Right atrium auricular region (tissue), 2 donors: ENCODE measurements around the gene CTTNBP2. TPM values are rescaled to one million over a fixed set of nuclear protein-coding genes. Genes with fewer than 3 reads are reported as not detected.
A peak's percentile ranks its signal among the peaks of the same experiment; 100 is the strongest.

ENCODE experiments used
- DNase-seq: peaks from one replicate; pipeline ENCODE4 v3.0.0-alpha.2; 2019; ENCODE audit warnings: low spot score
- H3K27ac ChIP-seq, 2 donors: fragments of 200-600 bp; sonication (generic); 1 replicate in 1 of 2; 2 replicates in 1 of 2; pipeline ENCODE4 v1.5.1; 2016 to 2019
- H3K27me3 ChIP-seq, 2 donors: fragments of 200-600 bp; sonication (generic); one replicate each; pipeline versions ENCODE4 v1.5.1 to v1.6.0; 2017 to 2019
- H3K36me3 ChIP-seq: fragments of 200-600 bp; sonication (generic); one replicate; pipeline ENCODE4 v1.5.1; 2016
- H3K4me1 ChIP-seq, 2 donors: fragments of 200-600 bp; sonication (generic); one replicate each; pipeline versions ENCODE4 v1.5.1 to v1.6.0; 2017 to 2019
- H3K4me3 ChIP-seq, 2 donors: fragments of 200-600 bp; sonication (generic); 1 replicate in 1 of 2; 2 replicates in 1 of 2; pipeline ENCODE4 v1.5.1; 2017 to 2019; ENCODE audit warnings: mild to moderate bottlenecking in 1 of 2, moderate library complexity in 1 of 2
- H3K9me3 ChIP-seq, 2 donors: fragments of 200-600 bp; sonication (generic); one replicate each; pipeline ENCODE4 v1.5.1; 2019
- total RNA-seq, 2 donors: library from RNA; depleted of rRNA; stranded (reverse); fragments of >200 nt; gene quantifications; one replicate each; pipeline ENCODE4 v1.1.0, GENCODE V29; 2016
- TF ChIP-seq, protein P1 (sequence below), 2 donors: fragments of 200-600 bp; sonication (generic); IDR thresholded peaks; one replicate each; pipeline ENCODE4 v1.5.1; 2019; ENCODE audit warnings: antibody characterized with exemption in 2 of 2

The CTTNBP2 gene
- total RNA-seq, 2 donors from 2014 or later, result 4.4 to 4.6 TPM

DNA sequence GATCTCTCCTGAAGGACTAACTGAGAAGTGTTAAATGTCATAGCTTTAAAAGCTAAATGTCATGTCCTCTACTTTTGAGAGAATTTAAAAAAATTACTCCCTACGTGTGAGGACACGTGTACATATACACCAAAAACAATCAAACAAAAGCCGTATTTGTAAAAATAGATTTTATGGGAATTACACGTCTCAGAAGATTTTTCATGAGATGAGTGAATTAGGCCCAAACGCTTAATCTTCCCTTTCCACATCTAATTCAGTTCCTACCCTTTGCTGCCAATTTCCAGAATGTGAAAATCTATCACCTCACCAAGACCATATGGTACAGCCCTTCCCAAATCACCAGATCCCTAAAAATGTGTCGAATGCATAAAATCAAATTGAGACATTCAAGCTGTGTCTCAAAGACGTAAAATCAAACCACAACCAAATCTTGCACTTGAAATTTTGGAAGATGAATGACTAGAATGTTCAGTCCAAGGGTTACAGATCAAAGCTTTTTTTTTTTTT lies 1.0 kb upstream of the CTTNBP2 start:
- Histone ChIP-seq H3K27me3 (no peaks in the 10 kb centered on the region), H3K27ac (no peak overlapping the region), H3K9me3 (no peaks in the 10 kb centered on the region), H3K36me3 (no peaks in the 10 kb centered on the region), H3K4me1 (peaks cover 0 to 9% of the 10 kb centered on the region in 2 donors), H3K4me3 (no peak overlapping the region)
- TF ChIP-seq, protein P1, sequence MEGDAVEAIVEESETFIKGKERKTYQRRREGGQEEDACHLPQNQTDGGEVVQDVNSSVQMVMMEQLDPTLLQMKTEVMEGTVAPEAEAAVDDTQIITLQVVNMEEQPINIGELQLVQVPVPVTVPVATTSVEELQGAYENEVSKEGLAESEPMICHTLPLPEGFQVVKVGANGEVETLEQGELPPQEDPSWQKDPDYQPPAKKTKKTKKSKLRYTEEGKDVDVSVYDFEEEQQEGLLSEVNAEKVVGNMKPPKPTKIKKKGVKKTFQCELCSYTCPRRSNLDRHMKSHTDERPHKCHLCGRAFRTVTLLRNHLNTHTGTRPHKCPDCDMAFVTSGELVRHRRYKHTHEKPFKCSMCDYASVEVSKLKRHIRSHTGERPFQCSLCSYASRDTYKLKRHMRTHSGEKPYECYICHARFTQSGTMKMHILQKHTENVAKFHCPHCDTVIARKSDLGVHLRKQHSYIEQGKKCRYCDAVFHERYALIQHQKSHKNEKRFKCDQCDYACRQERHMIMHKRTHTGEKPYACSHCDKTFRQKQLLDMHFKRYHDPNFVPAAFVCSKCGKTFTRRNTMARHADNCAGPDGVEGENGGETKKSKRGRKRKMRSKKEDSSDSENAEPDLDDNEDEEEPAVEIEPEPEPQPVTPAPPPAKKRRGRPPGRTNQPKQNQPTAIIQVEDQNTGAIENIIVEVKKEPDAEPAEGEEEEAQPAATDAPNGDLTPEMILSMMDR (IDR thresholded peaks at IDR 0.05), result no peak
- no peak for DNase-seq

DNA sequence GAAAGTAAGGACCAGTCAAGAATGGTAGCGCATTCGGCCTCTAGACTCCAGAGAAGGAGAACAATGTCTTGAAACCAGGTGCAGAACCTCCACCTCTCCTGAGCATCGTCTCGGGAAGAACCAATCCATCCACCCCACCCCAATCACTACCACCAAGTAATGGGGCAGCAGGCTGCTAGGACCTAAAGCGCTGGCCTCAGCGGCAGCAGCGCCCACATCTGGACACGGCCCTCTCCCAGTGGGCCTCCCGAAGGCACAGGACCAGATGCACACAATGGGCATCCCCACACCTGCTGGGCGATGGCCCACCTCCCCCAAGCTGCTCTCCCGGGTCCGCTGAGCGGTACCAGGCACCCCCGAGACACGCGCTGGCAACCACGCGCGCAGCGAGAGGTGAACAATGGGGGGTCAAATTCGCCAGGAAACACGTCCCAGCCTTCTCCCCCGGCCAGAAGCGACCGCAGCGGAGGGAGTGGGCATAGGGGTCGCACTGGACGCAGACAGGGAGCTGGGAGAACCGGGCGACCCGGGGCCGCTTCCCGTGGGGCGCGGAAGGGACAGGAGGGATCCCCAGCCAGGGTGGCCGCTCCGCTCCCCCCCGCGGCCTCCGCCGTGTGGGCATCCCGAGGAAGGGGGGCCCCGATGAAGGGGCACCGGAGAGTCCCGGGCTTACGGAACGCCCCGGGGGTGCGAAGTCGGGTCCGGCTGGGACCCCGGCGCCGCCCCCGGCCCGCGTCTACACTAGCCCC lies 506 bp downstream of the CTTNBP2 start:
- peak overlapping the region; percentile 57 to 81 for H3K4me3 ChIP-seq
- peaks cover 0 to 13% of the 10 kb centered on the region in 2 donors for H3K4me1 ChIP-seq
- H3K9me3 ChIP-seq, result no peaks in the 10 kb centered on the region
- DNase-seq, result no peak
- TF ChIP-seq, protein P1 (IDR thresholded peaks at IDR 0.05), result peak in 1 of 2 donors; percentile 42
- no peaks in the 10 kb centered on the region for H3K27me3 ChIP-seq
- H3K36me3 ChIP-seq, result no peaks in the 10 kb centered on the region
- H3K27ac ChIP-seq, result peak overlapping the region; percentile 80 to 86

DNA sequence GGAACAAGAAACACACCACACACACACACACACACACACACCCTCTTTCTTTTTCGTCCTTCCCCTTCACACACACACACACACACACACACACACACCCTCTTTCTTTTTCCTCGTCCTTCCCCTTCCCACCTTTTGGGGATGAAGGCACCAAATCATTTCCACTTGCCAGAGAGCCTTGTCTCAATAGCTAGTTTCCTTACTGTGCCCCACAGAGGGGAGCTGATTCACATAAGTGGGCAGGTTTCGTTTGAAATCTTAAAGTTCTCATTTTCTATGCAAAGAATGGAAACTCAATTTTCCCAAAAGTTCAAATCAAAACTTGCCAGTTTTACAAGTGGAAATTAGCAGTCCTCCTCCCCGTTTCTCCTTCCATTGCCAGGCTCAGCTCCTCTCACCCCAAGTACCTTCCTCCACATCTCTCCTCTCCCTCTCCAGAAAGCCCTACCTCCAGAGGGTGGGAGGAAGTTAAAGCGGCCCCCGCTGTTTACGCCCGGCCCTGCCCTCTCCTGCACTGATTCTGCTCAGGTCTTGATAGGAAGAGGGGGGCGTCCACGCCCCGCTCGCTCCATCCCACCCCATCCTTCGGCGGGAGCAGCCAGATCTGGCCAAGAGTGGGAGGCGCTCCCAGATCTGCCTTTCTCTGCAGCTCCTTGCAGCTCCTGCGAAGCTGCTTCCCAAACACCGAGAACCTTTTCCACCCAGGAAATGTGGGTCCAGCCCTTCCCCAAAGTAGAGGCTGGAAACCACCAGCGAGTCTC lies 1.3 kb downstream of the CTTNBP2 start:
- Histone ChIP-seq H3K27me3 (no peaks in the 10 kb centered on the region), H3K27ac (peak overlapping the region; percentile 80 to 86), H3K4me3 (peak overlapping the region; percentile 57 to 81), H3K36me3 (no peaks in the 10 kb centered on the region), H3K9me3 (no peaks in the 10 kb centered on the region), H3K4me1 (peaks cover 0 to 13% of the 10 kb centered on the region in 2 donors)
- TF ChIP-seq, protein P1 (IDR thresholded peaks at IDR 0.05), result no peak
- DNase-seq, result no peak

DNA sequence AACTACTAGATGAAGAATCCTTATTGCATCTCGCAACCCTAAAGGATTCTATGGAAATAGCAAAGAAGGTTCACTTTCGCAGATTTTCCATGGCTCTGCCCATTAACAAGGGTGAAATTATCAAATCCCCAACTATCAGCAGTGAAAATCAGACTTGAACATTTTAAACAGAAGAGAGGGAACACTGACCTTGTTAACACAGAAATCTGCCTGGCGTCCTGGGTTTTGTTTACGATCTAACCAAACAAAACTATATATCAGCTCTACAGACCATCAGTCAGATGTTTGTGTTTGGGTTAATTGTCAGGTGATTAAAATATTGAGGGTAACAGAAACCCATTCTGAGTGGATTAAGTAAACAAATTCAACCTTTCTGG lies 1.9 kb downstream of the CTTNBP2 start:
- no peaks in the 10 kb centered on the region for H3K9me3 ChIP-seq
- H3K4me1 ChIP-seq, result peaks cover 0 to 13% of the 10 kb centered on the region in 2 donors
- H3K36me3 ChIP-seq, result no peaks in the 10 kb centered on the region
- no peaks in the 10 kb centered on the region for H3K27me3 ChIP-seq
- peak overlapping the region; percentile 80 to 86 for H3K27ac ChIP-seq
- TF ChIP-seq, protein P1 (IDR thresholded peaks at IDR 0.05), result no peak
- no peak for DNase-seq
- H3K4me3 ChIP-seq, result peak overlapping the region in 1 of 2 donors; percentile 81

DNA sequence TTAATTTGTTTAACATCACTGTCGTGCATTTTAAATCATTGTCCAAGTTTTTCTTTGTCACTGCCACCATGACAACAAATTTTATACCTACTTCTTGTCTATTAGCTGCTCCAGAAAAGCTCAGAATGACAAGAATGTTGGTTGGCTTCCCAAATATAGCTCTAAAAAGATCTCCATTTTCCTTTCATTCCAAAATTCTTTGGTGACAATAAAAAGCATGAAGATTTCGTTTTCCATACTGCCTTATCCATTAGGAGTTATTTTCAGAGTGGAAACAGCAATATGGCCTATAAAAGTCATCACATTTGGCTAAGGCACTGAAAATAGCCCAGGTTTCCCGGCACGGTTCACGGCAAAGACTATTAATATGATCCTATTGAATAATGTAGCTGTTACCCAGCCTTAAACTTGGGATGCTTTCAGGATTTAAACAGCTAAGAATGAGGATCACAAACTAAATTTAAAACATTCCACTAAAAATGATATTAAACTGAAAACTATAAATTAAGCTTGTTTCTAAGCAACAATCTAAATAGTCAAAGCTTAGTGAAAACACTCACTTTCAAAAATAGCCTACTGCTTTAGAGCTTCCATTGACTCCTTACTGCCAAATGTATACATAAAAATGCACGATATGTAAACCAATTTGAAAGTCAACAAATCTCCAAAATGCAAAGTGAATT lies 2.7 kb downstream of the CTTNBP2 start:
- no peak for DNase-seq
- H3K36me3 ChIP-seq, result no peaks in the 10 kb centered on the region
- H3K27me3 ChIP-seq, result no peaks in the 10 kb centered on the region
- TF ChIP-seq, protein P1 (IDR thresholded peaks at IDR 0.05), result no peak
- no peaks in the 10 kb centered on the region for H3K9me3 ChIP-seq
- peaks cover 0 to 13% of the 10 kb centered on the region in 2 donors for H3K4me1 ChIP-seq
- H3K27ac ChIP-seq, result no peak overlapping the region
- H3K4me3 ChIP-seq, result no peak overlapping the region
